Suppressor macrophage treated with lipopolysaccharide for 4 hours (primary cell): Measurements from ENCODE around the gene MUC4.
"Not testable (repeated sequence)": the region's sequence is repeated elsewhere in the genome, so short reads cannot be mapped to it uniquely, and the experiment has no call there.

Experiments used
- DNase-seq: peaks from one replicate; pipeline ENCODE4 v3.0.0-alpha.2; 2020

MUC4 gene

DNA sequence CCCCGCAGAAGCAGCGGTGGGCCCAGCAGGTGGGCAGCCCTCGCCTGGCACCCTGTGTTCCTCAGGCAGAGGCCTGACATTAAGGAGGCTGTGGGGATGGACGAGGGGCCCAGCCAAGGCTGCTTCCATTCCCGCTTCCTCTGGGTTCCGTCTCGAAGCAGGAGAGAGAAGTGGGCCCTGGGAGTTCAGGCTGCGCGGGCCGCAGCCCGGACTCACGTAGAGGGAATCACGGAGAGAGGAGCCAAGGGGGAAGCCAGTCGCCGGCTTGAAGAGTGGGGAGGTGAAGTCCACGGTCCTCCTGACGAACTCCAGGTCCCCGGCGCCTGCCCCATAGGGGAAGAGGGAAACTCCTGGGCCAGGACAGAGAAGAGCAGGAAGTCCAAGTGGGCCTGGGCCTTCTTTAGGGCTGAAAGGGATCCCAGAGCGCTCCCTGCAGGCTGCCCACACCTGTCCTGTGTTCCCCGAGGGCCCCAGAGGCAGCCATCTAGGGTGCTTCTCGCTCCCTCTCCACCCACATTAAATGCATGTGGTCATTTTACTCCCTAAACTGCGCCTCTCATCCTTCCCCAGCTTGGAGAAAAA lies 37.7 kb downstream of the MUC4 start:
- DNase-seq, result no peak

DNA sequence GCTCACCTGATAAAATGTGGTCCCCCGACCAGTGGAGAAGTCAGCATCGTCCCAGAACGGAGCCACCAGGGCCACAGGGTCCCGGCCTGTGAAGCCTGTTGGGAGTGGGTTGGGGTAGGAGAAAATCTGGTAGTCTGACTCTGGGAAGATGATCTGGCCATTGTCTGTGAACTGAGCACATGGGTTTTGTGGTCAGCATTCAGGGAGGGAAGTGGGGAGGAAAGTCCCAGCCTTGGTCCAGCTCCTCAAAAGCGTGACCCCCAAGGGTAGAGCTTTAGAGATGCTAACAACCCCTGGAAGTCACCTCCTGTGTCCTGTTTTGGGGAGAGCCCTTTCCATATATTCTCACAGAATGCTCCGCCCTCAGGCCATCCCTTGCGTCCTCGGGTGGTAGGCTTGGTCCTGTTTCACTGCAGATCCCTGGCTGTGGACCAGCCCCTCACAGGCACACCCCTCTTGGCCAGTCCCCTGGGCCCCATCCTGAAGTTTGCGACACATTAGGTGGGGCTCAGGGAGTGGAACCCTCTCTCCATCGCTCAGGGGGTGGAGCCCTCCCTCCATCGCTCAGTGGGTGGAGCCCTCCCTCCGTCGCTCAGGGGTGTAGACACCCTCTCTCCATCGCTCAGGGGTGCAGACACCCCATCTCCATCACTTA lies 40.0 kb downstream of the MUC4 start:
- DNase-seq, result no peak

DNA sequence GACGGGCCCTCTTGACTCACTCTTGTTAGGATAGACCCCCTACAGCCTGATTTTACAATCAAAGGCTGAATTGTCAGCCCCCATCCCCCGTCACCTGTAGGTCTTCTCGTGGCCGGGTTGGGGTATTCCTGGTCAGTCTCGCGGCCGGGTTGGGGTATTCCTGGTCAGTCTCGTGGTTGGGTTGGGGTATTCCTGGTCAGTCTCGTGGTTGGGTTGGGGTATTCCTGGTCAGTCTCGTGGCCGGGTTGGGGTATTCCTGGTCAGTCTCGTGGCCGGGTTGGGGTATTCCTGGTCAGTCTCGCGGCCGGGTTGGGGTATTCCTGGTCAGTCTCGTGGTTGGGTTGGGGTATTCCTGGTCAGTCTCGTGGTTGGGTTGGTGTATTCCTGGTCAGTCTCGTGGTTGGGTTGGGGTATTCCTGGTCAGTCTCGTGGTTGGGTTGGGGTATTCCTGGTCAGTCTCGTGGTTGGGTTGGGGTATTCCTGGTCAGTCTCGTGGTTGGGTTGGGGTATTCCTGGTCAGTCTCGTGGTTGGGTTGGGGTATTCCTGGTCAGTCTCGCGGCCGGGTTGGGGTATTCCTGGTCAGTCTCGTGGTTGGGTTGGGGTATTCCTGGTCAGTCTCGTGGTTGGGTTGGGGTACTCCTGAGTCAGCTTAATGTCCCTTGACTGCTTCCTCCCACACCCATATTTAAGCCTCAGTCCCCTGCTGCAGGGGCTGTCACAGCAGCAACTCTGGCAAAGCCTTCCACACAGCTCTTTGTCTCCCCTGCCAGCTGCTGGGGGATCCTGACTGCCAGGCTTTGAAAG lies 40.7 kb downstream of the MUC4 start:
- DNase-seq, result not testable (repeated sequence)

DNA sequence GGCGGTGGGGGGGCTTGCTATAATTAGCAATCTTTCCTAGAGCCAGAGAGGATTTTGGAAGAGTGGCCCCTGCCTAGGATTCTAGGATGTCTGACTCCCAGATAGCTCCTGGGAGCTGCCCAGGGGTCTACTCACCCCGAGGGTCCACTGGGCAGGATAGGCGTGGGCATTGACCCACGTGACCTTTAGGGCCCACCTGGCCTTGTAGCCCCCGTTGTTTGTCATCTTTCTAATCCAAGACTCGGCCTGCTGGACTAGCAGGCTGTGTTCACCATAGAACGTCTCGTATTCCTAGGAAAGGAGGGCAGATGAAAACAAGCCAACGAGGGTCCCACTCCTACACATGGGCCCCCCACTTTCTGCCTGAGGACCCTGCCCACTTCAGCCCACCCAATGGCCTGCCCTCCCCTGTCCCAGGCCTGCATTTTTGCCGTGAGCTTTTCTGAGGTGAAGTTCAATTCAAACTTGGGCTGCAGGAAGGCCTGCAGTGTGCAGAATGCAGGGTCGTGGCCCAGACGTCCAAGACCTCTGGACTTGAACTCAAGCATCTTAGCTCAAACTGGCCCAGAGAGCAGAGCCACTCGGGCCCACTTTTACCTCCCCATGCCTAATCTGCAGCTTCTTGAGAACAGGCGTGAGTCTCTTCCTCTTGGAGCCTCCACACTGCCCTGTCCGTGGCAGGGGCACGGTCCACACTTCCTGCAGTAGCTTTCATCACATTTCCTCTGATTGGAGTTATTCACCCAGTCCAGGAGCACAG lies 41.5 kb downstream of the MUC4 start:
- DNase-seq, result no peak

DNA sequence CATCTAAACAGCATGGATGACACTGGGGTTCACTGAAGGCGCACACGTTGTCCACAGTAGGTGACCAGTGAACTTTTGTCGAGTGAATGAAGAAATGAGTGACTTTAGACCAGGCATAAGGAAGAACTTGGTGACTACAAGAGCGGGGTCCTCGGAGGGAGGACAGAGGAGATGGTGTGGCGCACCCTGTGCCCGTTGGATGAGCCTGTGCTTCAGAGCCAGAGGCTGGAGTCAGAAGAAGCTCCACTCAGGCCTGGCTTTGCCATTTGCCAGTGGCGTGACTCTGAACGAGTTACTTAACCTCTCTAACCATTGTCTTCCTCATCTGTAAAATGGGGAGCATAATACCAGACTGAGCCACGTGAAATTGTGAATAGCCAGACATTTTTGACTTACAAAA lies 42.2 kb downstream of the MUC4 start:
- DNase-seq, result no peak

DNA sequence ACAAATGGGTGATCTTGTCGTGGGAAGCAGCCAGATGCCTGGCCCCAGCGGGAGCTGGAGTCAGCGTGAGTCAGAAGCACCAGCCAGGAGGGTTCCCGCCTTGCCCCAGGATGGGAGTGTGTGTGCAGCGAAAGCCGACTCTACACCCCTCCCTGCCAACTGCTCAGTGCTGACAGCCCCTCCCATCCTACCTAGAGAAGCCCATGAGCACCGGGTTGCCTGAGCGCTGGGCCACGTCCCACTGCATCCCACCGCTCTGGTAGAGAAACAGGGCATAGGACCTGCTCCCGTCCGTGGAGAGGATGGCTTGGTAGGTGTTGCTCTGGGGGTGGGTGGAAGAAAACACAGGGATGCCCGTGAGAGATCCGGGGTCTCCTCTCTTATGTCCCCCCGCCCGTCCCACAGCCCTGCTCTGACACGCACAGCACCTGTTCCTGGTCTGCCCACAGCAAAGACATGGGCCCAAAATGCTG lies 42.9 kb downstream of the MUC4 start:
- DNase-seq, result no peak

DNA sequence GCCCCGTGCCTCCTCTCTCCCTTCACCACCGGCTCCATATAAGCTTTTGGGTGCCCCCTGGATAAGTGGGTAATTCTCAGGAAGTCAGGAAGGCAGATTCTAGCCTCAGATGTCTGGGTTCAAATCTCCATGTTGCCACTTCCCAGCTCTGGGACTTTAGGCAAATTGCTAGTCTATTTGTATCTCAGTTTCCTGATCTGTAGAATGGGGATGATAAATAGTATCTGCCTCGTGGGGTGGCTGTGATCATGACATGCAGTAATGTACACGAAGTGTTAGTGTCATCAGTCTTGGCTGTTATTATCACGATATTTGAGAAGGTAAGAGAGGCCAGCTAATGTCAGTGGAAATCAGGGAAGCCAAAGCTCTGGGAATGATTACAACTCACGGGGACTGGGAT lies 43.3 kb downstream of the MUC4 start:
- no peak for DNase-seq

DNA sequence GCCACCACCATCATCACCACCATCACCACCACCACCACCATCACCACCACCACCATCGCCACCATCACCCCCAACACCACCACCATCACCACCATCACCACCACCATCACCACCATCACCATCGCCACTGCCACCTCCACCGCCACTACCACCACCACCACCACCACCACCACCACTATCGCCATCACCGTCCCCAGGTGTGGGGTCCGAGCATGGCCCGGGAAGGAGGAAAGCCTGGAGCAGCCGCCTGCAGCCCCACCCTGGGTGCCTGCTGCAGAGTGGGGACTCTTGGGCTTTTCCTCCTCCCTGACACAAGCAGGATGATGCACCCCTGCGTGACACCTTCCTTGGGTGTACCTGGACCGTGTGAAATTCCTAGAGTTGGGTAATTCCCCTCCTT lies 43.9 kb downstream of the MUC4 start:
- DNase-seq, result no peak

DNA sequence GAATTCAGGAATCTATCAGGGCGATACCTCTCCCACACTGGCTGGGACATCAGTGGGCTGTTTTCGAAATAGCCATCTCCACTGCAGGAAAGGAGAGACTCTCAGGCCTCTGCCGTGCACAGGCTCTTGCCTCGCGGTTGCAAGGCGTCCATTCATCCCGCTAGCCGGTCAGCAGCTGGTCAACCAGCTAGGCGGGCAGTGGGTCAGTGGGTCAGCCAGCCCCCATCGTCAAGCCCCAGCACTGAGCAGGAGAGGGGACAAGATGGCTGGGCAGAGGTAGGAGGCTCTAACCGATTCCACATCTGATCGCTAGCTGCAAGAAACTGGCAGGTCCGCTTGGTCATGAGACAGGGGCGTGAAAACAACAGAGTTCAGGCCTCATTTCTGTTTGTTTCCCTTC lies 45.1 kb downstream of the MUC4 start:
- no peak for DNase-seq

DNA sequence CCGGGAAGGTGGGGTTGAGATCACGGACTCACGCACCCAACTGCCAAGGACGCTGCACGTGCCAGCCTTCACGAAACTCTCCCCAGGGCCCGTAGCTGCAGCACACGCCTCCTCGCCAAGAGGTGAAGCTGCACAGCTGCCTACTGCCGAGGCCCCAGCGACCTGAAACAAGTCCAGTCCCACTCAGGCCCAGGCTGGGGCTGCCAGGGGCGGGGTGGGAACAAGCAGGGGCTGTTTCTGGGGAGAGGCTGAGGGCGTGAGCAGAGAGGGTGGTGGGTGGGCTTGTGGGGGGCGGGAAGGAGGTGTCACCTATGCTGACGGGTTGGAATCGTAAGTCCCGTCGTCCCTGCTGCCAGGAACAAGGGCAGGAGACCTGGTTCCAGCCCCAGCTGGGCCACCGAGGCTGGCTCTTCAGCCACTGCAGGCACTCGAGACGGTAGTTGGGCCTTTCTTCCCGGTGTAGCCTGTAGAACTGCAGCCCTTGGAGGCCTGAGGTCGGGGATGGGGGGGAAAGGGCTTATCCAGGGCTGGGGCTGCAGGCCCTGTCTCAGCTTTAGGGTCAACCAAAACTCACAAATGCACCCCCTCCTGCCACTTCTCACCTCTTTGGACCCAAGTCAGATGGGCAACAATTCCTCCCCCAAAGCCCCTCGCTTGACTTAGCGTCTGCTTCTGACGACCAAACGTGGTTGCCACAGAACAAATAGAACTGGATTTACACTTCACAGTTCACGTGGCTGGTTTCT lies 46.6 kb downstream of the MUC4 start:
- DNase-seq, result no peak

DNA sequence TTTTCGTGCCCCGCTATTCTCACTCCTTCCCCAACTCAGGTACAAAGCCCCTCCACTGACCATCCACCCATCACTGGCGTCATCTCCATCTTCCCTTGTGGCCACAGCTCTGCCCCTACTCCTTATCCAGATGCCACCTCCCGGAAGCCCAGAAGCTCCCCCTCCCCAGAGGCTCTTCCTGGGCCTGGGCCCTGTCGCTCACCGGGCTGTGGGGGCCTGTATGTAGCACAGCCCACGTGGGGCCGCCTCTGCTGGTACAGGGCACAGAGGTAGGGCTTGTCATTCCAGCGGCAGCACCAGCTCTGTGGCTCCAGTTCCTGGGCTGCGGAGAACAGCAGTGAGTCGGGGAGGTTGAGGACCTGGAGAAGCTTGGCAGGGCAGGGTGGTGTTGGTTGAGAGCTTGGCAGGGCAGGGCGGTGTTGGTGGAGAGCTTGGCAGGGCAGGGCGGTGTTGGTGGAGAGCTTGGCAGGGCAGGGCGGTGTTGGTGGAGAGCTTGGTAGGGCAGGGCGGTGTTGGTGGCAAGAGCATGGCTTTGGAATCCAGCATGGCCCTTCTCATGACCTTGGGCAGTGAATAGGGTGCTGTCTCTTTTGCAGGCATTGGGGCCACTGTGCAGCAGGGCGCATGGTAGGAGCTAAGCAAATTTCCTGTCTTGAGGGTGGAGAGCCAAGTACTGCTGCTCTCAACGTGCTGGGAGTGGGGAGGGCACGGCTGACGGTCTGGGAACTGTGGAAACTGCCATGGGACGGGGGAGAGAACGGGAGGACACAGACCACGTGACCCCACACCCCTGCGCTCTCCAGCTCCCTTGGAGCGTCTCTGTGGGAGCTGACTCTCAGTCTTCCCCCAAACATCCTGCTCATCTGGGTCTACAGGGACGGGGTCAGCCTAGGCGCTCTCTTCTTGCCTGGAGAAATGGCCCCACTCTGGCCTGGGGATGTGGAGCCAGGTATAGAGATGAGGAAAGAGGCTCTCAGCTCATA lies 47.6 kb downstream of the MUC4 start:
- no peak for DNase-seq

DNA sequence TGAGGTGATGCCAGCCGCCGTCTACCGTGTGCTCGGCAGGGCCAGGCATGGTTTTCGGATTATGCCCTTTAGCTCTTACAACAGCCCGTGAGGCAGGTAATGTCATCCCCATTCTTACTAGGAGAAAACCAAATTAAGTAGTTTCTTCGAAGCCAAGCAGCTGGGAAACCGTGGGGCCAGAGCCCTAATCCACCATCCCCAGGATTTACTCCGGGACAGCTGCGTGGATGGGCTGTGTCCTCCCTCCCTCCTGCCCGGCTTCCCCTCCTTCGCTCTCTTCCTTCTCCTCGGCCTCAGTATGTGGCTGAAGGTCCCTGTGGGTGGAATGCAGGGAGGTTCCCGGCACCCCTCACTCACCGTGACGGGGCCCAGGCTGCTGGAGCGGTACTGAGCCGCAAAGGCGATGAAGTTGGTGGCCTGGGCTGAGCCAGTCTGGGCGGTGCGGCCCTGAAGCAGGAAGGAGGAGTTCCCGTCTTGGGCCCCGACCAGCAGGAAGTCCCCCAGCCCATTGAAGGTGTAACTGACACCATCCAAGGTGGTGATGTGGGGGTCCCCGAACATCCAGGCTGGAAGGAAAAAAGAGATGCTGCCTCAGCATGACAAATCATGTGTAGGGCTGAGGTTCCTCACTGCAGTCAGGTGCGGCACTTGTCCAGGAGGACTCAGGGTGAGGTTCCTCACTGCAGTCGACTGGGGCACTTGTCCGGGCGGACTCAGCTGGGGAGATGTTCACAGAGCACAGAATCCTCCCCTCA lies 48.5 kb downstream of the MUC4 start:
- DNase-seq, result no peak

DNA sequence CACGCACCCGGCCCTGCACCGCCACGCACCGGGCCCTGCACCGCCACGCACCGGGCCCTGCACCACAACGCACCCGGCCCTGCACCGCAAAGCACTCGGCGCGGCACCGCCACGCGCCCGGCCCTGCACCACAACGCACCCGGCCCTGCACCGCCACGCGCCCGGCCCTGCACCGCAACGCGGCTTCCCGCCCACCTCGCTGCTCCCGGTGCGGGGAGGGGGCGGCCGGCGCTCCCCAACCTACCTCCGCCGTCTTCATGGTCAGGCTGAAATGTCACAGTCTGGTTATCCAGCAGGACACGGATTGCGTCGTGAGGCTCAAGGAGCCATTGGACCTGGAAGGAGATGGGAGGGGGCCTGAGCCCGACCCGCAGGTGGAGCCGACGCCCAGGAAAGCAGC lies 49.1 kb downstream of the MUC4 start:
- no peak for DNase-seq

DNA sequence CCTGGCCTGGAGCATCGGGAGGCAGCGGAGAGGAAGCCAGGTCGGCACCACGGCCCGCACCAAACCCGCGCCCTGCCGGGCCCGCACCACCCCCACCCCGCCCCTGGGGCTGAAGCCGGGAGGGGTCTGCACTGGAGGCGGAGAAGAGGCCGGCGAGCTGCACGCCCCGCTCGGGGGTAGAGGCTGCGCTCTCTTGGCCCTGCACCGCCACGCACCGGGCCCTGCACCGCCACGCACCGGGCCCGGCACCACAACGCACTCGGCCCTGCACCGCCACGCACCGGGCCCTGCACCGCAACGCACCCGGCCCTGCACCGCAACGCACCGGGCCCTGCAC lies 49.5 kb downstream of the MUC4 start:
- no peak for DNase-seq

DNA sequence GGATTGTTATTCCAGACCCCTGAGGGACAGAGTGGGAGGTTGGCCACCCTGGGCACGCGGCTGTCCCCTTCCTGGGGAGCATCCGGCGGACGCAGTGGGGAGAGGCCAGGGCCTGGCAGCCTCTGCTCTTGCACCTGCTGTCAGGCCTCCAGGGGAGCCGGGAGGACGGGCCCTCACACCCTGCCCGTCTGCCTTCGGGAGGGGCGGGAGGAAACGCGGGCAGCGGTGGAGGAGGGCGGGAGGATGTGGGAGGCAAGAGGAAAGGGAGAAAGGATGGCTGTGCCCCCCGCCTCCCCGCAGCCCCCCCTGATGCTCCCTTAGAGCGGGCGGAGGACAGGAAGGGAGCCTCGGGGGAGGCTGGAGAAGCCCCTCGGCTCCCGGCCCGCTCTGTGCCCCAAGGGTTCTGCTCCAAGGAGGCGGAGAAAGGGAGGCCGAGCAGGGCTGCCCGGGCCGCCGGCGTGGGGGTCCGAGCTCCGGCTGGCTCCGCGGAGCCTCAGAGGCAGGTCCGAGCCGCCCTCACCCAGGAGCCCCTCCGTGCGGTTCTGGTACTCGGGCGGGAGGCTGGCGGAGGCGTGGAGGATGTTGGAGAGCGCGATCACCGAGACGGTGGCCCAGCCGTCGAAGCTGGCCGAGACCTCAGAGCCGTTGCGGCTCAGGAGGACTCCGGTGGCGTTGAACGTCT lies 50.0 kb downstream of the MUC4 start:
- no peak for DNase-seq

DNA sequence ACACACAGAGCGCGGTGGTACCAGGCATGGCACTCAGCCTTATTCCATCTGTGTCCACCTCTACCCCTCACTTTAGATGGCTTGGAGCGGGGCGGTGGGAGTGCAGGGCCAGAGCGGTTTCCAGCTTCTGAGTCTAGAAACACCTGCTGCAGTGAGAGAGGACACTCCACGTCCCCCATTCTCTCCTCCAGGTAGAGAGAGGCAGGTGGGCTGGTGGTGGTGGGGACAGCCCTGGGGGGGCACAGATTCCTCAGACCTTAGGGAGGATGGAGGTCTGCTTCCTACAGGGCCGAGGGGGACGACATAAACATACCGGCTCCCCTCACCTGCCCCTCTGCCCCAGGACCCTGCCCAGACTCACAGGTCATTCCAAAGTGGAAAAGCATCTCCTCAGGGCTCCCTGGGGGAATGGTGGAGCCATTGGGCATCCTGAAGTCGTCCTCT lies 50.6 kb downstream of the MUC4 start:
- no peak for DNase-seq

DNA sequence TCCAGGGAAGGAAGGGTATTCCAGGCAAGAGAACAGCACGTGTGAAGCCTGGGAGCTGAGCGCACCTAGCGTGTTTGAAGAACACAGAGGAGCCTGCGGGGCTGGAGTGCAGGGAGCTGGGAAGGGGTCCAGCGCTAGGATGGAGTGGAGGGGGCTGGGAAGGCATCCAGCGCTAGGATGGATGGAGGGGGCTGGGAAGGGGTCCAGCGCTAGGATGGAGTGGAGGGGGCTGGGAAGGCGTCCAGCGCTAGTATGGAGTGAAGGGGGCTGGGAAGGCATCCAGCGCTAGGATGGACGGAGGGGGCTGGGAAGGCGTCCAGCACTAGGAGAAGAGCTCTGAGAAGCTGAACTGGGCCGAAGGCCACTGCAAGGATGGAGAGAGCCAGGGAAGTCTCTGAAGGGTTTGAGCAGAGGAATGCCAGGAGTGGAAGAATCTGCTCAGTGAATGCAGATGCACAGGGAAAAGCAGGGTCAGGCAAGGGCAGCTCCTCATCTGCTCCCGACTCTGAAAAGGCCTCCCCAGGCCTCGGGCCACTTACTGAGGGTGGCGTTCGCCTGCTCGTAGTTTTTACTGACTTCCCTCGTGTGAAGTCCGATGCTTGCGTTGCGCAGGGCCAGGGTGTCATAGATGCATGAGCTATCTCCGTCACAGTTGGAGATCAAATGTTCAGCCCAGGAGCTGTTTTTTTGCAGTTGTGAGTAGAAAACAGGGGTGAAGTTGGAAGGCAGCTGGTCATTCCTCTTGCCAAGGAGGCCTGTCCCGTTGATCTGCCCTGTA lies 51.2 kb downstream of the MUC4 start:
- DNase-seq, result no peak

DNA sequence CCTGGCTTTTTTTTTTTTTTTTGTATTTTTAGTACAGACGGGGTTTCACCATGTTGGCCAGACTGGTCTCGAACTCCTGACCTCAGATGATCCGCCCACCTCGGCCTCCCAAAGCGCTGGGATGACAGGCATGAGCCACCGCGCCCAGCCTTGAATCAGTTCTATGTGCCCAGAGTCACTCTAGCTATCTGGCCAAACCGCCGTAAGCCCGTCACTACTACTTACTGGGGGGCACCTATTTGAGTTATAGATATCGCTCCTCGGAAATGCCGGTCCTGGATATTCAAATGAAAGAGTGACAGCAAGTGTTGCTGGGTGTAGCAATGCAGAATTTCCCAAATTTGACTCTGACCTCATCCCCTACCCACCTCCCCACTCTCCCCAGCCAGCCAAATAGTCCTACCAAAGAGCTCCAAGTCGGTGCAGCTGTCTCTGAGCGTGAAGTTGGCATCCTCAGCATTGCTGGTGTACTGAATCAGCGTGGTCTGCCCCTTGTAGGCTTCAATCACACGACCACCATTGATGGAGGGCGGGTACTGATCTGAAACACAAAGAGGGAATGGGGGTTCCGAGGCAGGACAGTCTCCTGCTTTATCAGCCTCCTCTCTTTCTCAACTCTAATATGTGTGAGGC lies 52.9 kb downstream of the MUC4 start:
- DNase-seq, result no peak

DNA sequence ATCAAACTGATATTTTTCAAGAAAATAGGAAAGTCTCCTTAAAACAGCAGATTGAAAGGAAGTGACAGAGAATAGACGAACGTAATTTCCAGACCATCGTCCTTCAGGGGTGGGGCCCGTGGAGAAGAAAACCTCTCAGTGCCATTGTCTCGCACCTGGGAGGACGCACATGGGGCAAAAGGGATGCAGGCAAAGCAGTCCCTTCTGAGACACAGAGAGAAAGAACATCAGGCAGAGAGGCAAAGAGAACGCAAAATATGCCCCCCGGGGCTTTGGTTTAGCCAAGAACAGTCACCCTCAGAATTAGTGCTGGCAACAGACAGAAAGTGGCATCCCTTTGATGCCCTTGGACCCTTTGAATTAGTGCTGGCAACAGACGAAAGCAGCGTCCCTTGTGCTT lies 53.9 kb downstream of the MUC4 start:
- DNase-seq, result no peak
